Neural progenitor cell (in vitro differentiated cells): Measurements from ENCODE around the gene LRRC58. TPM values are rescaled to one million over a fixed set of nuclear protein-coding genes. Genes with fewer than 3 reads are reported as not detected.

Experiments
- DNase-seq: peaks from one replicate; pipeline ENCODE4 v3.0.0-alpha.2; 2016; ENCODE audit warnings: low spot score
- H2AFZ ChIP-seq: fragments of 200-600 bp; sonication (generic); replicated peaks from 2 replicates; pipeline ENCODE4 v1.6.1; 2016; ENCODE audit warnings: antibody characterized with exemption
- H3F3A ChIP-seq: fragments of 200-600 bp; sonication (generic); 2 replicates; pipeline ENCODE4 v1.6.1; 2016; ENCODE audit warnings: antibody characterized with exemption, low read depth
- H3K27ac ChIP-seq: fragments of 200-600 bp; sonication (generic); 2 replicates; pipeline ENCODE4 v1.5.1; 2016; ENCODE audit warnings: mild to moderate bottlenecking
- H3K27me3 ChIP-seq: fragments of 200-600 bp; sonication (generic); 2 replicates; pipeline ENCODE4 v1.6.1; 2016; ENCODE audit warnings: mild to moderate bottlenecking, moderate library complexity
- H3K36me3 ChIP-seq: fragments of 200-600 bp; sonication (generic); 2 replicates; pipeline ENCODE4 v1.5.1; 2016
- H3K4me1 ChIP-seq: fragments of 200-600 bp; sonication (generic); 2 replicates; pipeline ENCODE4 v1.6.1; 2016; ENCODE audit warnings: mixed run types
- H3K4me2 ChIP-seq: fragments of 200-600 bp; sonication (generic); 2 replicates; pipeline ENCODE4 v1.6.1; 2016
- H3K4me3 ChIP-seq: fragments of 200-600 bp; sonication (generic); 2 replicates; pipeline ENCODE4 v1.5.1; 2016
- H3K79me2 ChIP-seq: fragments of 200-600 bp; sonication (generic); 2 replicates; pipeline ENCODE4 v1.6.1; 2016; ENCODE audit warnings: low read depth
- H3K9ac ChIP-seq: fragments of 200-600 bp; sonication (generic); 2 replicates; pipeline ENCODE4 v1.6.1; 2016
- H3K9me3 ChIP-seq: fragments of 200-600 bp; sonication (generic); 2 replicates; pipeline ENCODE4 v1.5.1; 2016; ENCODE audit warnings: low read depth
- H4K20me1 ChIP-seq: fragments of 200-600 bp; sonication (generic); 2 replicates; pipeline ENCODE4 v1.6.1; 2016; ENCODE audit warnings: low read depth
- H3K27ac Mint-ChIP-seq: 3 replicates; pipeline ENCODE4 v1.8.0; 2021; ENCODE audit warnings: mixed read lengths
- H3K27me3 Mint-ChIP-seq: 2 replicates; pipeline ENCODE4 v1.8.0; 2022; ENCODE audit warnings: low read depth, mild to moderate bottlenecking, inconsistent platforms, moderate library complexity, mixed read lengths; ENCODE audit not compliant: insufficient read depth
- H3K36me3 Mint-ChIP-seq: 3 replicates; pipeline ENCODE4 v1.8.0; 2021; ENCODE audit warnings: mixed read lengths
- H3K4me1 Mint-ChIP-seq: 3 replicates; pipeline ENCODE4 v1.8.0; 2021; ENCODE audit warnings: mixed read lengths
- H3K4me3 Mint-ChIP-seq: 3 replicates; pipeline ENCODE4 v1.8.0; 2021; ENCODE audit warnings: mild to moderate bottlenecking, moderate library complexity, mixed read lengths
- H3K9me3 Mint-ChIP-seq: 3 replicates; pipeline ENCODE4 v1.8.0; 2020; ENCODE audit warnings: mixed read lengths
- CTCF ChIP-seq: fragments of 200-600 bp; sonication (generic); IDR thresholded peaks from 2 replicates; pipeline ENCODE4 v1.5.1; 2017; ENCODE audit warnings: antibody characterized with exemption, mild to moderate bottlenecking
- EZH2 ChIP-seq: fragments of 200-600 bp; sonication (generic); IDR thresholded peaks from 2 replicates; pipeline ENCODE4 v1.6.1; 2017; ENCODE audit warnings: antibody characterized with exemption, mild to moderate bottlenecking, moderate library complexity
- EZH2phosphoT487 ChIP-seq: fragments of 200-600 bp; sonication (generic); IDR thresholded peaks from 2 replicates; pipeline ENCODE4 v1.6.1; 2017; ENCODE audit warnings: antibody characterized with exemption
- total RNA-seq: library from RNA; depleted of rRNA; stranded (reverse); fragments of >200 nt; gene quantifications from 2 replicates; pipeline ENCODE4 v1.2.3, GENCODE V29; 2015; ENCODE audit warnings: low replicate concordance

The LRRC58 gene
- total RNA-seq, 1 donor from 2014 or later, result 29.2 TPM

DNA sequence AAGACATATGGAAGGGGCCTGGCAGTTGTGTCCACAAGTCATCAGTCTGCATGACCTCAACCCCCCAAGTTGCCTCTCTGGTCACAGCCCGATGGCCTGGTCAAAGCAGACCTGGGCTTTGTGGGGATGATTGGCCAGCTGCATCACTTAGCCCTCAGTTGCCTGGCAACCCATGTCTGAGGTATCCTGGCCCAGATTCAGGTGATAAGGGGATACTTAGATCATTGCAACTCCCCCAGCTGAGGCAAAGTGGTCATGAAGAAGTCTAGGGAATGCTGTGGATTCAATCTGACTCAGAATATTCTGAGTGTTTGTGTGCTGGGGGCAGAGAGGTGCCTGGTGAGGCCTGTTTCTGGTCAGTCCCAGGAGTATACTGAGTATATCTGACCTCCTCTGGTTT lies 69.1 kb downstream of the LRRC58 start:
- Mint-ChIP-seq H3K4me1 (peaks cover 2% of the 10 kb centered on the region), H3K4me3 (no peak overlapping the region), H3K27ac (no peak overlapping the region), H3K9me3 (no peaks in the 10 kb centered on the region), H3K27me3 (peaks cover 8% of the 10 kb centered on the region), H3K36me3 (no peaks in the 10 kb centered on the region)
- Histone ChIP-seq H3K4me1 (no peaks in the 10 kb centered on the region), H3F3A (no peaks in the 10 kb centered on the region), H4K20me1 (no peaks in the 10 kb centered on the region), H3K79me2 (no peaks in the 10 kb centered on the region), H3K36me3 (no peaks in the 10 kb centered on the region), H3K4me3 (no peak overlapping the region), H3K4me2 (no peak overlapping the region), H3K27me3 (peaks cover 24% of the 10 kb centered on the region), H3K27ac (no peak overlapping the region), H3K9ac (no peak overlapping the region), H3K9me3 (no peaks in the 10 kb centered on the region), H2AFZ (no peak overlapping the region)
- TF ChIP-seq CTCF, result no peak
- no peak for TF ChIP-seq EZH2
- no peak for TF ChIP-seq EZH2phosphoT487
- no peak for DNase-seq

DNA sequence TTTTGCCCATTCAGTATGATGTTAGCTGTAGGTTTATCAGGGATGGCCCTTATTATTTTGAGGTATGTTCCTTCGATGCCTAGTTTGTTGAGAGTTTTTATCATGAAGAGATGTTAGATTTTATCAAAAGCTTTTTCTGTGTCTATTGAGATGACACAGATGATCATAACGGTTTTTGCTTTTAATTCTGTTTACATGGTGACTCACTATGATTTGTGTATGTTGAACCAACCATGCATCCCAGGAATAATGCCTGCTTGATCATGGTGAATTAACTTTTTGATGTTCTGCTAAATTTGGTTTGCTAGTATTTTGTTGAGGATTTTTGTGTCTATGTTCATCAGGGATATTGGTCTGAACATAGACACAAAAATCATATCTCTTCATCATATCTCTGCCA lies 72.4 kb downstream of the LRRC58 start:
- no peak overlapping the region for H3K4me3 ChIP-seq
- peaks cover 8% of the 10 kb centered on the region for H3K4me1 Mint-ChIP-seq
- no peak overlapping the region for H3K4me3 Mint-ChIP-seq
- no peaks in the 10 kb centered on the region for H3K36me3 ChIP-seq
- H4K20me1 ChIP-seq, result no peaks in the 10 kb centered on the region
- TF ChIP-seq EZH2phosphoT487, result no peak
- TF ChIP-seq EZH2, result no peak
- TF ChIP-seq CTCF, result no peak
- H3K27me3 ChIP-seq, result no peaks in the 10 kb centered on the region
- no peak overlapping the region for H3K27ac ChIP-seq
- no peak overlapping the region for H3K9ac ChIP-seq
- H3F3A ChIP-seq, result no peaks in the 10 kb centered on the region
- H3K4me2 ChIP-seq, result no peak overlapping the region
- H3K79me2 ChIP-seq, result no peaks in the 10 kb centered on the region
- H3K9me3 Mint-ChIP-seq, result no peaks in the 10 kb centered on the region
- no peak for DNase-seq
- no peaks in the 10 kb centered on the region for H3K9me3 ChIP-seq
- H3K36me3 Mint-ChIP-seq, result no peaks in the 10 kb centered on the region
- H3K4me1 ChIP-seq, result peaks cover 9% of the 10 kb centered on the region
- H3K27ac Mint-ChIP-seq, result no peak overlapping the region
- H2AFZ ChIP-seq, result no peak overlapping the region
- H3K27me3 Mint-ChIP-seq, result peaks cover 2% of the 10 kb centered on the region

GRCh38 chr3:120275618-120276017 lies 73.5 kb downstream of the LRRC58 start:
- Histone ChIP-seq H3K9me3 (no peaks in the 10 kb centered on the region), H3K9ac (no peak overlapping the region), H2AFZ (no peak overlapping the region), H3K36me3 (no peaks in the 10 kb centered on the region), H4K20me1 (no peaks in the 10 kb centered on the region), H3K27ac (no peak overlapping the region), H3K4me1 (peaks cover 9% of the 10 kb centered on the region), H3F3A (no peaks in the 10 kb centered on the region), H3K79me2 (no peaks in the 10 kb centered on the region), H3K4me2 (no peak overlapping the region), H3K27me3 (no peaks in the 10 kb centered on the region), H3K4me3 (no peak overlapping the region)
- peaks cover under 1% of the 10 kb centered on the region for H3K27me3 Mint-ChIP-seq
- peaks cover 13% of the 10 kb centered on the region for H3K4me1 Mint-ChIP-seq
- H3K36me3 Mint-ChIP-seq, result no peaks in the 10 kb centered on the region
- no peak overlapping the region for H3K27ac Mint-ChIP-seq
- no peak overlapping the region for H3K4me3 Mint-ChIP-seq
- H3K9me3 Mint-ChIP-seq, result no peaks in the 10 kb centered on the region
- no peak for DNase-seq
- TF ChIP-seq EZH2phosphoT487 (no peak), CTCF (no peak), EZH2 (no peak)
